GM12872 (cell line): ENCODE measurements around the gene GALR3.

Experiments used
- CTCF ChIP-seq: IDR thresholded peaks from 3 replicates; pipeline ENCODE4 v1.5.1; 2011; ENCODE audit warnings: low read depth, mild to moderate bottlenecking, low read length, moderate library complexity; ENCODE audit not compliant: insufficient read depth

The GALR3 gene, protein sequence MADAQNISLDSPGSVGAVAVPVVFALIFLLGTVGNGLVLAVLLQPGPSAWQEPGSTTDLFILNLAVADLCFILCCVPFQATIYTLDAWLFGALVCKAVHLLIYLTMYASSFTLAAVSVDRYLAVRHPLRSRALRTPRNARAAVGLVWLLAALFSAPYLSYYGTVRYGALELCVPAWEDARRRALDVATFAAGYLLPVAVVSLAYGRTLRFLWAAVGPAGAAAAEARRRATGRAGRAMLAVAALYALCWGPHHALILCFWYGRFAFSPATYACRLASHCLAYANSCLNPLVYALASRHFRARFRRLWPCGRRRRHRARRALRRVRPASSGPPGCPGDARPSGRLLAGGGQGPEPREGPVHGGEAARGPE

GRCh38 chr22:37823134-37823985 lies at the start of gene GALR3:
GALR3 (plus strand) TSS chr22:37823382; CDS start chr22:37823407, 25 bp downstream.
- TF ChIP-seq CTCF = no peak

DNA sequence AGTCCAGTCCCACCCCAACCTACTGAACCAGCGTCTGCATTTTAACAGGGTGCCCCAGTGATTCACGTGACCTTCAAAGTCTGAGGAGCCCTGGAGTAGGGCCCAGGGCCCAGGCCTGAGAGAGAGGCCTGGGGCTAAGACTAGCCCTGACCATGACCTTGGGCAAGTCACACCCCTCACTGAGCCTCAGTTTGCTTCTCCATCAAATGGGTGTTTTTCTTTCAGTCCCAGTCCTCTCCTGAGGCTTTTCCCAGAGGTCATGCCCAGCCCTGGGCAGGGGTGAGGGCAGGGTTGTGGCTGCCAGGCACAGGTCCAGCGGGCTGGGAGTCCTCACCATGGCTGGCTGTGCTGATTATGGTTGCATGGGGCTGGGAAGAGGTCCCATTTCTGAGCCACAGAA lies 48.5 kb upstream of the GALR3 start:
- no peak for TF ChIP-seq CTCF

GRCh38 chr22:37775785-37776638 lies 47.2 kb upstream of the GALR3 start:
- no peak for TF ChIP-seq CTCF

DNA sequence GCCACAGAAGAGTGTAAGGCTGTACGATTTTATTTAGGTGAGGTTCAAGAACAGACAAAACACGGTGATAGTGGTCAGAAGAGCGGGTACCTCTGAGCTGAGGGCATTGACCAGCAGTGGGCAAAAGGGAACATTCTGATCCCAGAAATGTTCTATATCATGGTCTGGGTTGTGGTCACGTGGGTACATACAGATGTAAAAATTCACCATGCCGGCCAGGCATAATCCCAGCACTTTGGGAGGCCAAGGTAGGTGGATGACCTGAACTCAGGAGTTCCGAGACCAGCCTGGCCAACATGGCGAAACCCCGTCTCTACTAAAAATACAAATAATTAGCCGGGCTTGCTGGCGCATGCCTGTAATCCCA lies 46.6 kb upstream of the GALR3 start:
- TF ChIP-seq CTCF = no peak

GRCh38 chr22:37777122-37777687 lies 46.0 kb upstream of the GALR3 start:
- TF ChIP-seq CTCF = no peak

- TF ChIP-seq CTCF = no peak
These were observed 44.7 kb upstream of the GALR3 start for GRCh38 chr22:37778370-37779009.
